ENCODE data around the gene NUP214.
"Not testable (repeated sequence)": the region's sequence is repeated elsewhere in the genome, so short reads cannot be mapped to it uniquely, and the experiment has no call there.

NUP214 gene

GRCh38 chr9:131103535-131103934 lies 21.9 kb upstream of the NUP214 start:
- H3K27me3 Mint-ChIP-seq: no peaks in the 10 kb centered on the region
- no peak overlapping the region for H3K27ac Mint-ChIP-seq

GRCh38 chr9:131104016-131104740 lies 21.2 kb upstream of the NUP214 start:
- Mint-ChIP-seq H3K27ac (no peak overlapping the region), H3K36me3 (ENCODE audit: low read depth) (no peaks in the 10 kb centered on the region), H3K9me3 (no peaks in the 10 kb centered on the region), H3K4me1 (ENCODE audit: low read depth) (no peaks in the 10 kb centered on the region), H3K4me3 (no peak overlapping the region), H3K27me3 (no peaks in the 10 kb centered on the region)

More at GRCh38 chr9:131103535-131103934, 21.9 kb upstream of the NUP214 start:
- H3K36me3 Mint-ChIP-seq (ENCODE audit: low read depth): no peaks in the 10 kb centered on the region
- no peaks in the 10 kb centered on the region for H3K4me1 Mint-ChIP-seq (ENCODE audit: low read depth)
- H3K4me3 Mint-ChIP-seq: no peak overlapping the region
- no peaks in the 10 kb centered on the region for H3K9me3 Mint-ChIP-seq

GRCh38 chr9:131105952-131106351 lies 19.4 kb upstream of the NUP214 start:
- Mint-ChIP-seq H3K27me3 (no peaks in the 10 kb centered on the region), H3K4me3 (no peak overlapping the region), H3K4me1 (ENCODE audit: low read depth) (no peaks in the 10 kb centered on the region), H3K36me3 (ENCODE audit: low read depth) (no peaks in the 10 kb centered on the region), H3K27ac (no peak overlapping the region), H3K9me3 (no peaks in the 10 kb centered on the region)

- Mint-ChIP-seq H3K4me1 (ENCODE audit: low read depth) (no peaks in the 10 kb centered on the region), H3K27ac (no peak overlapping the region), H3K9me3 (no peaks in the 10 kb centered on the region), H3K4me3 (no peak overlapping the region), H3K36me3 (ENCODE audit: low read depth) (no peaks in the 10 kb centered on the region), H3K27me3 (no peaks in the 10 kb centered on the region)
Observed at GRCh38 chr9:131107760-131108159, 17.6 kb upstream of the NUP214 start.

GRCh38 chr9:131111186-131111853 lies 14.1 kb upstream of the NUP214 start:
- Mint-ChIP-seq H3K27me3 (no peaks in the 10 kb centered on the region), H3K9me3 (no peaks in the 10 kb centered on the region), H3K4me3 (no peak overlapping the region), H3K4me1 (ENCODE audit: low read depth) (no peaks in the 10 kb centered on the region), H3K27ac (no peak overlapping the region), H3K36me3 (ENCODE audit: low read depth) (no peaks in the 10 kb centered on the region)

GRCh38 chr9:131111854-131112311 lies 13.5 kb upstream of the NUP214 start:
- H3K4me1 Mint-ChIP-seq (ENCODE audit: low read depth): no peaks in the 10 kb centered on the region
- peaks cover 3% of the 10 kb centered on the region for H3K27me3 Mint-ChIP-seq
- no peaks in the 10 kb centered on the region for H3K36me3 Mint-ChIP-seq (ENCODE audit: low read depth)
- H3K4me3 Mint-ChIP-seq: no peak overlapping the region
- H3K9me3 Mint-ChIP-seq: no peaks in the 10 kb centered on the region
- H3K27ac Mint-ChIP-seq: no peak overlapping the region

- Mint-ChIP-seq H3K9me3 (no peaks in the 10 kb centered on the region), H3K36me3 (ENCODE audit: low read depth) (no peaks in the 10 kb centered on the region), H3K27ac (no peak overlapping the region), H3K4me3 (no peak overlapping the region), H3K27me3 (peaks cover 8% of the 10 kb centered on the region), H3K4me1 (ENCODE audit: low read depth) (no peaks in the 10 kb centered on the region)
Observed at GRCh38 chr9:131112374-131113154, 12.8 kb upstream of the NUP214 start.

GRCh38 chr9:131113655-131114054 lies 11.7 kb upstream of the NUP214 start:
- Mint-ChIP-seq H3K9me3 (no peaks in the 10 kb centered on the region), H3K4me1 (ENCODE audit: low read depth) (no peaks in the 10 kb centered on the region), H3K27ac (no peak overlapping the region), H3K27me3 (peaks cover 15% of the 10 kb centered on the region), H3K4me3 (no peak overlapping the region), H3K36me3 (ENCODE audit: low read depth) (no peaks in the 10 kb centered on the region)

GRCh38 chr9:131114084-131114535 lies 11.3 kb upstream of the NUP214 start:
- no peaks in the 10 kb centered on the region for H3K9me3 Mint-ChIP-seq
- H3K36me3 Mint-ChIP-seq (ENCODE audit: low read depth): no peaks in the 10 kb centered on the region
- H3K4me3 Mint-ChIP-seq: no peak overlapping the region
- H3K4me1 Mint-ChIP-seq (ENCODE audit: low read depth): no peaks in the 10 kb centered on the region
- H3K27me3 Mint-ChIP-seq: peaks cover 15% of the 10 kb centered on the region
- H3K27ac Mint-ChIP-seq: no peak overlapping the region

- not testable (repeated sequence) for H3K4me3 Mint-ChIP-seq; H3K36me3 Mint-ChIP-seq (ENCODE audit: low read depth); H3K27ac Mint-ChIP-seq; H3K9me3 Mint-ChIP-seq; H3K4me1 Mint-ChIP-seq (ENCODE audit: low read depth)
- H3K27me3 Mint-ChIP-seq: peaks cover 15% of the 10 kb centered on the region
Observed at GRCh38 chr9:131115360-131115742, 10.0 kb upstream of the NUP214 start.

- Mint-ChIP-seq H3K27me3 (peaks cover 15% of the 10 kb centered on the region), H3K9me3 (no peaks in the 10 kb centered on the region), H3K27ac (no peak overlapping the region), H3K4me1 (ENCODE audit: low read depth) (no peaks in the 10 kb centered on the region), H3K4me3 (no peak overlapping the region), H3K36me3 (ENCODE audit: low read depth) (no peaks in the 10 kb centered on the region)
Observed at GRCh38 chr9:131116281-131117120, 8.9 kb upstream of the NUP214 start.

GRCh38 chr9:131117121-131117761 lies 8.1 kb upstream of the NUP214 start:
- Mint-ChIP-seq H3K27ac (no peak overlapping the region), H3K4me3 (no peak overlapping the region), H3K36me3 (ENCODE audit: low read depth) (no peaks in the 10 kb centered on the region), H3K27me3 (peaks cover 15% of the 10 kb centered on the region), H3K9me3 (no peaks in the 10 kb centered on the region), H3K4me1 (ENCODE audit: low read depth) (no peaks in the 10 kb centered on the region)

GRCh38 chr9:131117762-131118145 lies 7.6 kb upstream of the NUP214 start:
- H3K27ac Mint-ChIP-seq: no peak overlapping the region
- H3K4me1 Mint-ChIP-seq (ENCODE audit: low read depth): no peaks in the 10 kb centered on the region
- H3K4me3 Mint-ChIP-seq: no peak overlapping the region
- H3K27me3 Mint-ChIP-seq: peaks cover 15% of the 10 kb centered on the region
- no peaks in the 10 kb centered on the region for H3K9me3 Mint-ChIP-seq
- no peaks in the 10 kb centered on the region for H3K36me3 Mint-ChIP-seq (ENCODE audit: low read depth)

GRCh38 chr9:131119600-131119999 lies 5.8 kb upstream of the NUP214 start:
- H3K9me3 Mint-ChIP-seq: no peaks in the 10 kb centered on the region
- H3K4me1 Mint-ChIP-seq (ENCODE audit: low read depth): peaks cover under 1% of the 10 kb centered on the region
- H3K27ac Mint-ChIP-seq: no peak overlapping the region
- H3K36me3 Mint-ChIP-seq (ENCODE audit: low read depth): no peaks in the 10 kb centered on the region
- H3K27me3 Mint-ChIP-seq: peaks cover 15% of the 10 kb centered on the region
- no peak overlapping the region for H3K4me3 Mint-ChIP-seq
